ENCODE data around the gene CXCL5.

DNA sequence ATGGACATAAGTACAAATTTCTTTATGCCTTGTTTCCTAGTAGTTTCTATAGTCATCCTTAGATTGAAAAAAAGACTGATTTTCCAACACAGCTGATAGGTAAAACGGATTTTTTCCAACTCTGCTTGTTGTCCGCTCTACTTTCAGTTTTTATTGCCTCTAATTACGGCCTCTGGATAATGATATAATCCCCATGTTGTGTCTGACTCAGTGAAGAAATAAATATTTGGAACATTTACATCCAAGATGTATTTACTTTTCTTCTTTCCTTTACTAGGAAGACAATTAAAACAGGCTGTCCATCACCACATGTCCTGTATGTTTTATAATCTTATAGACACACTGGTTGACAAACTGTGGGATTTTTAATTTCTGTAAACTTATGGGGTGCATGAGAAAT is 46.8 kb upstream of the CXCL5 start:
- no peak for TF ChIP-seq FOSL2 (IDR thresholded peaks at IDR 0.05; ENCODE audit: borderline replicate concordance, low read depth)
- no peak for TF ChIP-seq SIN3A (IDR thresholded peaks at IDR 0.05; ENCODE audit: borderline replicate concordance, low read depth, low read length)

Data from SK-N-SH (cell line).